Neural progenitor cell (in vitro differentiated cells): ENCODE data around the gene PGLYRP3.

Experiments used
- CTCF ChIP-seq: fragments of 200-600 bp; sonication (generic); IDR thresholded peaks from 2 replicates; pipeline ENCODE4 v1.5.1; 2017; ENCODE audit warnings: antibody characterized with exemption, mild to moderate bottlenecking
- EZH2 ChIP-seq: fragments of 200-600 bp; sonication (generic); IDR thresholded peaks from 2 replicates; pipeline ENCODE4 v1.6.1; 2017; ENCODE audit warnings: antibody characterized with exemption, mild to moderate bottlenecking, moderate library complexity
- EZH2phosphoT487 ChIP-seq: fragments of 200-600 bp; sonication (generic); IDR thresholded peaks from 2 replicates; pipeline ENCODE4 v1.6.1; 2017; ENCODE audit warnings: antibody characterized with exemption

DNA sequence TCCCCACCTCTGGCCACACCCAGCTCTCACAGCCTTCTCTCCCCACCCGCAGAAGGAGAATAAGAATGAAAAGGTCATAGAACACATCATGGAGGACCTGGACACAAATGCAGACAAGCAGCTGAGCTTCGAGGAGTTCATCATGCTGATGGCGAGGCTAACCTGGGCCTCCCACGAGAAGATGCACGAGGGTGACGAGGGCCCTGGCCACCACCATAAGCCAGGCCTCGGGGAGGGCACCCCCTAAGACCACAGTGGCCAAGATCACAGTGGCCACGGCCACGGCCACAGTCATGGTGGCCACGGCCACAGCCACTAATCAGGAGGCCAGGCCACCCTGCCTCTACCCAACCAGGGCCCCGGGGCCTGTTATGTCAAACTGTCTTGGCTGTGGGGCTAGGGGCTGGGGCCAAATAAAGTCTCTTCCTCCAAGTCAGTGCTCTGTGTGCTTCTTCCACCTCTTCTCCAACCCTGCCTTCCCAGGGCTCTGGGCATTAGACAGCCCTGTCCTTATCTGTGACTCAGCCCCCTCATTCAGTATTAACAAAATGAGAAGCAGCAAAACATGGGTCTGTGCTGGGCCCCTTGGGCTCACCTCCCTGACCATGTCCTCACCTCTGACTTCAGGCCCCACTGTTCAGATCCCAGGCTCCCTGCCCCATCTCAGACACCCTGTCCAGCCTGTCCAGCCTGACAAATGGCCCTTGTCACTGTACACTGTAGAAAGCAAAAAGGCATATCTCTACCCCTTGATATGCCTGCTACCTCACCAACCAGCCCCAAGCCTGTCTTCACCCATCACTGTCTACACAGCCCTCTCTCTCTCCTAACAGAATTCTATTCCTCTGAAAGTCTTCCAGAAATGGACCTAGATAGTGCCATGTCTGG, 48.1 kb upstream of the PGLYRP3 start:
- no peak for TF ChIP-seq CTCF
- TF ChIP-seq EZH2 = no peak
- no peak for TF ChIP-seq EZH2phosphoT487
